ENCODE measurements around the gene CLCN3.
"Not testable (repeated sequence)": the region's sequence is repeated elsewhere in the genome, so short reads cannot be mapped to it uniquely, and the experiment has no call there.

DNA sequence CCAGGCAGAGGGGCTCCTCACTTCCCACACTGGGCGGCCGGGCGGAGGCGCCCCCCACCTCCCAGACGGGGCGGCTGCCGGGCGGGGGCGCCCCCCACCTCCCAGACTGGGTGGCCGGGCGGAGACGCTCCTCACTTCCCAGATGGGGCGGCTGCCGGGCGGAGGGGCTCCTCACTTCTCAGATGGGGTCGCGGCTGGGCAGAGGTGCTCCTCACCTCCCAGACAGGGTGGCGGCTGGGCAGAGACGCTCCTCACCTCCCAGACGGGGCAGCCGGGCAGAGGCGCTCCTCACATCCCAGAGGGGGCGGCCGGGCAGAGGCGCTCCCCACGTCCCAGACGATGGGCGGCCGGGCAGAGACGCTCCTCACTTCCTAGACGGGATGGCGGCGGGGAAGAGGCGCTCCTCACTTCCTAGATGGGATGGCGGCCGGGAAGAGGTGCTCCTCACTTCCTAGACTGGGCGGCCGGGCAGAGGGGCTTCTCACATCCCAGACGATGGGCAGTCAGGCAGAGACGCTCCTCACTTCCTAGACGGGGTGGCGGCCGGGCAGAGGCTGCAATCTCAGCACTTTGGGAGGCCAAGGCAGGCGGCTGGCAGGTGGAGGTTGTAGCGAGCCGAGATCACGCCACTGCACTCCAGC is 58.7 kb downstream of the CLCN3 start:
- TF ChIP-seq, protein P1, sequence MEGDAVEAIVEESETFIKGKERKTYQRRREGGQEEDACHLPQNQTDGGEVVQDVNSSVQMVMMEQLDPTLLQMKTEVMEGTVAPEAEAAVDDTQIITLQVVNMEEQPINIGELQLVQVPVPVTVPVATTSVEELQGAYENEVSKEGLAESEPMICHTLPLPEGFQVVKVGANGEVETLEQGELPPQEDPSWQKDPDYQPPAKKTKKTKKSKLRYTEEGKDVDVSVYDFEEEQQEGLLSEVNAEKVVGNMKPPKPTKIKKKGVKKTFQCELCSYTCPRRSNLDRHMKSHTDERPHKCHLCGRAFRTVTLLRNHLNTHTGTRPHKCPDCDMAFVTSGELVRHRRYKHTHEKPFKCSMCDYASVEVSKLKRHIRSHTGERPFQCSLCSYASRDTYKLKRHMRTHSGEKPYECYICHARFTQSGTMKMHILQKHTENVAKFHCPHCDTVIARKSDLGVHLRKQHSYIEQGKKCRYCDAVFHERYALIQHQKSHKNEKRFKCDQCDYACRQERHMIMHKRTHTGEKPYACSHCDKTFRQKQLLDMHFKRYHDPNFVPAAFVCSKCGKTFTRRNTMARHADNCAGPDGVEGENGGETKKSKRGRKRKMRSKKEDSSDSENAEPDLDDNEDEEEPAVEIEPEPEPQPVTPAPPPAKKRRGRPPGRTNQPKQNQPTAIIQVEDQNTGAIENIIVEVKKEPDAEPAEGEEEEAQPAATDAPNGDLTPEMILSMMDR (conservative IDR thresholded peaks at IDR 0.05; ENCODE audit: low read depth, low read length), result not testable (repeated sequence)
- TF ChIP-seq EZH2 (IDR thresholded peaks at IDR 0.05; ENCODE audit: borderline replicate concordance, low read depth, low read length, poor library complexity, severe bottlenecking), result not testable (repeated sequence)
